Sigmoid colon (tissue), 7 donors: ENCODE results near the gene AQP10. TPM values are rescaled to one million over a fixed set of nuclear protein-coding genes. Genes with fewer than 3 reads are reported as not detected.

Source experiments
- DNase-seq: peaks from one replicate; pipeline ENCODE4 v3.0.0-alpha.2; 2019
- H3K27ac ChIP-seq, 4 donors: fragments of 200-600 bp; sonication (generic); one replicate each; pipeline ENCODE4 v1.5.1; 2016 to 2019; ENCODE audit warnings: mild to moderate bottlenecking in 1 of 4
- H3K27me3 ChIP-seq, 3 donors: fragments of 200-600 bp; sonication (generic); one replicate each; pipeline ENCODE4 v1.5.1; 2019; ENCODE audit warnings: mild to moderate bottlenecking in 1 of 3
- H3K36me3 ChIP-seq, 4 donors: fragments of 200-600 bp; sonication (generic); one replicate each; pipeline ENCODE4 v1.5.1; 2016 to 2019
- H3K4me1 ChIP-seq, 4 donors: fragments of 200-600 bp; sonication (generic); one replicate each; pipeline ENCODE4 v1.5.1; 2017 to 2019
- H3K4me3 ChIP-seq, 4 donors: fragments of 200-600 bp; sonication (generic); one replicate each; pipeline ENCODE4 v1.5.1; 2017 to 2019; ENCODE audit warnings: mild to moderate bottlenecking in 2 of 4, moderate library complexity in 1 of 4
- H3K9me3 ChIP-seq, 4 donors: fragments of 200-600 bp in 3 of 4; sonication (generic) in 3 of 4; one replicate each; pipeline versions ENCODE4 v1.5.1 to v1.6.1; 2013 to 2019
- CTCF ChIP-seq, 4 experiments: fragments of 450-650 bp in 3 of 4; fragments of 200-600 bp in 1 of 4; IDR thresholded peaks; one replicate each; pipeline ENCODE4 v1.5.1; 2016 to 2019; ENCODE audit warnings: antibody characterized with exemption in 4 of 4, mild to moderate bottlenecking in 3 of 4, moderate library complexity in 2 of 4
- EP300 ChIP-seq, 4 donors: sonication (generic); formaldehyde crosslinking; IDR thresholded peaks; one replicate each; pipeline ENCODE4 v1.6.1; 2017; ENCODE audit warnings: antibody characterized with exemption in 4 of 4
- POLR2A ChIP-seq, 2 donors: fragments of 450-650 bp; IDR thresholded peaks; one replicate each; pipeline ENCODE4 v1.6.1; 2016; ENCODE audit warnings: antibody characterized with exemption in 2 of 2, mild to moderate bottlenecking in 2 of 2, moderate library complexity in 2 of 2
- POLR2AphosphoS5 ChIP-seq, 4 donors: sonication (generic); formaldehyde crosslinking; IDR thresholded peaks; one replicate each; pipeline ENCODE4 v1.6.1; 2017; ENCODE audit warnings: antibody characterized with exemption in 4 of 4
- WGBS, 2 donors: extraction: QIAGEN DNeasy Blood & Tissue Kit; methylation state at CpG; one replicate each; pipeline ENCODE4 v1.1.7; 2013; 5-methylcytosine and 5-hydroxymethylcytosine counted together
- intact Hi-C: fragments of 100-400 bp; cut with DNase I; formaldehyde crosslinking; loops from one replicate; pipeline ENCODE4 v1.15.1; 2023
- polyA plus RNA-seq, 3 donors: library from polyadenylated mRNA; stranded (reverse); fragments of 200-250 nt; gene quantifications; one replicate each; pipeline ENCODE4 v1.2.3, GENCODE V29; 2013
- total RNA-seq, 4 donors: library from RNA; depleted of rRNA; stranded (reverse); fragments of >200 nt; gene quantifications; one replicate each; pipeline ENCODE4 v1.1.0, GENCODE V29; 2016
- donor health status: healthy with polysubstance abuse.
- donor health status: Bipolar disorder and iron deficiency.
- donor health status: healthy.

AQP10 gene
- total and polyA plus RNA-seq, 7 donors: not detected

- Histone ChIP-seq H3K4me3 (no peak overlapping the region), H3K36me3 (peaks cover 2 to 30% (median 18%) of the 10 kb centered on the region in 4 donors), H3K27ac (peak overlapping the region in 1 of 4 donors; percentile 38), H3K27me3 (no peaks in the 10 kb centered on the region), H3K4me1 (peaks cover 0 to 26% (median 22%) of the 10 kb centered on the region in 4 donors), H3K9me3 (no peaks in the 10 kb centered on the region)
- TF ChIP-seq CTCF (IDR thresholded peaks at IDR 0.05): no peak
- peak in 1 of 4 donors; percentile 12 for TF ChIP-seq POLR2AphosphoS5 (IDR thresholded peaks at IDR 0.05)
- DNase-seq: no peak
- 20 to 68% methylated on average over 14 of the region's 14 CpGs for WGBS, 2 donors
- intact Hi-C loops: no loop called here
Observed at GRCh38 chr1:154351363-154352068, 30.6 kb downstream of the AQP10 start.

GRCh38 chr1:154352245-154352580 is 31.3 kb downstream of the AQP10 start:
- H3K4me3 ChIP-seq: peak overlapping the region in 3 of 4 donors; percentile 34 to 53 (median 46)
- peaks cover 0 to 23% (median 12%) of the 10 kb centered on the region in 4 donors for H3K36me3 ChIP-seq
- H3K27ac ChIP-seq: peak overlapping the region in 3 of 4 donors; percentile 45 to 78 (median 67)
- intact Hi-C loops: no loop called here
- H3K9me3 ChIP-seq: no peaks in the 10 kb centered on the region
- DNase-seq: no peak
- peaks cover 0 to 26% (median 22%) of the 10 kb centered on the region in 4 donors for H3K4me1 ChIP-seq
- 16% methylated on average over 9 of the region's 9 CpGs for WGBS, 2 donors
- H3K27me3 ChIP-seq: no peaks in the 10 kb centered on the region
- no peak for TF ChIP-seq POLR2AphosphoS5 (IDR thresholded peaks at IDR 0.05)
- TF ChIP-seq POLR2A (IDR thresholded peaks at IDR 0.05): no peak
- TF ChIP-seq EP300 (IDR thresholded peaks at IDR 0.05): no peak
- TF ChIP-seq CTCF (IDR thresholded peaks at IDR 0.05): no peak

GRCh38 chr1:154352581-154353459 is 31.9 kb downstream of the AQP10 start:
- H3K36me3 ChIP-seq: peaks cover 0 to 21% (median 11%) of the 10 kb centered on the region in 4 donors
- DNase-seq: no peak
- no peaks in the 10 kb centered on the region for H3K9me3 ChIP-seq
- intact Hi-C loops: no loop called here
- peaks cover 0 to 26% (median 22%) of the 10 kb centered on the region in 4 donors for H3K4me1 ChIP-seq
- H3K27ac ChIP-seq: peak overlapping the region; percentile 45 to 78 (median 62)
- no peaks in the 10 kb centered on the region for H3K27me3 ChIP-seq
- peak overlapping the region; percentile 16 to 53 (median 40) for H3K4me3 ChIP-seq
- TF ChIP-seq EP300 (IDR thresholded peaks at IDR 0.05) (no peak), CTCF (IDR thresholded peaks at IDR 0.05) (no peak), POLR2A (IDR thresholded peaks at IDR 0.05) (no peak), POLR2AphosphoS5 (IDR thresholded peaks at IDR 0.05) (no peak)
- 1% methylated on average over 41 of the region's 41 CpGs for WGBS, 2 donors

- no peaks in the 10 kb centered on the region for H3K9me3 ChIP-seq
- peak overlapping the region in 3 of 4 donors; percentile 34 to 53 (median 46) for H3K4me3 ChIP-seq
- H3K36me3 ChIP-seq: peaks cover 0 to 14% (median 6%) of the 10 kb centered on the region in 4 donors
- intact Hi-C loops: no loop called here
- WGBS, 2 donors: 6 to 12% methylated on average over 1 of the region's 1 CpG
- peak overlapping the region; percentile 45 to 78 (median 62) for H3K27ac ChIP-seq
- peak in 1 of 4 donors; percentile 10 for TF ChIP-seq POLR2AphosphoS5 (IDR thresholded peaks at IDR 0.05)
- TF ChIP-seq EP300 (IDR thresholded peaks at IDR 0.05): no peak
- no peak for TF ChIP-seq POLR2A (IDR thresholded peaks at IDR 0.05)
- TF ChIP-seq CTCF (IDR thresholded peaks at IDR 0.05): no peak
- no peak for DNase-seq
- peaks cover 0 to 26% (median 22%) of the 10 kb centered on the region in 4 donors for H3K4me1 ChIP-seq
- H3K27me3 ChIP-seq: no peaks in the 10 kb centered on the region
Observed at GRCh38 chr1:154353460-154353904, 32.6 kb downstream of the AQP10 start.
